Colonic mucosa (tissue), 4 donors: Measurements from ENCODE around the gene SIPA1L2. TPM values are rescaled to one million over a fixed set of nuclear protein-coding genes. Genes with fewer than 3 reads are reported as not detected.
A peak's percentile ranks its signal among the peaks of the same experiment; 100 is the strongest.

ENCODE experiments used
- DNase-seq: peaks from one replicate; pipeline ENCODE4 v3.0.0-alpha.2; 2020
- H3K27ac ChIP-seq: fragments of 200-600 bp; one replicate; pipeline ENCODE4 v1.8.0; 2021
- H3K27me3 ChIP-seq: fragments of 200-600 bp; one replicate; pipeline ENCODE4 v1.8.0; 2021
- H3K36me3 ChIP-seq: fragments of 200-600 bp; one replicate; pipeline ENCODE4 v1.8.0; 2021
- H3K4me1 ChIP-seq: fragments of 200-600 bp; one replicate; pipeline ENCODE4 v1.8.0; 2021; ENCODE audit warnings: mild to moderate bottlenecking
- H3K4me3 ChIP-seq: fragments of 200-600 bp; one replicate; pipeline ENCODE4 v1.8.0; 2021
- H3K9ac ChIP-seq, 2 donors: one replicate each; pipeline ENCODE4 v1.7.0; 2013; ENCODE audit warnings: control low read depth in 2 of 2, low read depth in 2 of 2, low read length in 2 of 2
- H3K9me3 ChIP-seq: fragments of 200-600 bp; one replicate; pipeline ENCODE4 v1.8.0; 2021
- CTCF ChIP-seq: fragments of 200-600 bp; IDR thresholded peaks from one replicate; pipeline ENCODE4 v1.8.0; 2022; ENCODE audit warnings: antibody characterized with exemption, mild to moderate bottlenecking
- intact Hi-C: fragments of 100-400 bp; cut with DNase I; formaldehyde crosslinking; loops from one replicate; pipeline ENCODE4 v1.14.1; 2022
- total RNA-seq, 2 donors: library from RNA; stranded (reverse); fragmentation: NEBNext Ultra II Directional in 1 of 2; extraction: Animal tissue kit (Norgen Biotek cat#: 25700) in 1 of 2; gene quantifications; one replicate each; pipeline ENCODE4 v1.2.1, GENCODE V29; 2021
- donor health status: healthy.
- donor health status: DM: no; HTN: no; CAD: no.
- donor health status: DM: no; HTN: no; CAD: no.

Gene SIPA1L2
- total RNA-seq, 2 donors from 2014 or later, result 53.6 to 64.4 TPM

GRCh38 chr1:232627645-232628334 lies 2.1 kb downstream of the SIPA1L2 start:
- intact Hi-C loops, result loop anchor here (10.0 kb wide), 1 partner anchor 73 kb away; no protein-coding TSS in a partner anchor
- peak overlapping the region; percentile 63 for H3K27ac ChIP-seq
- H3K4me1 ChIP-seq, result peaks cover 7% of the 10 kb centered on the region
- peak; percentile 52 for DNase-seq
- H3K9me3 ChIP-seq, result no peaks in the 10 kb centered on the region
- H3K36me3 ChIP-seq, result no peaks in the 10 kb centered on the region
- H3K27me3 ChIP-seq, result peaks cover 3% of the 10 kb centered on the region
- H3K4me3 ChIP-seq, result peak overlapping the region; percentile 86
- peak; percentile 49 for TF ChIP-seq CTCF
- H3K9ac ChIP-seq, result peak overlapping the region in 1 of 2 donors; percentile 74

DNA sequence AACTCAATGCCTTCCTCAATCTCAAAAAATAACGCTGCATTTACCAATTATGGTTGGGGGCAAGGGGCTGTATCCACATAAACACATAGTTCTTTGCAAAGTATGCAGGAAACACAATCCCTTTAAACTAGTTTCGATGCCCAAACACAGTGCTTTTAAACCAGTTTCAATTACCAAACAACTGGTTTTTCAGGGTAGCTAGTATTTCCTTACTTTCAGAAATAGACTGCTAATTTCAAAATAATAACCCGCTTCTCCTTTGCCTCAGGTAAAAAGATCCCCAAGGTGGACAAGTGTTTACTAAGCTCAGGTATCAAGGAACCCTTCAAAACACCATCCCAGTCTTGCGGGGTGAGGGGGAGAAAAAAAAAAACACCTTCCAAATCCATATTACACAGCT lies 2.8 kb downstream of the SIPA1L2 start:
- peak overlapping the region in 1 of 2 donors; percentile 74 for H3K9ac ChIP-seq
- H3K4me1 ChIP-seq, result peaks cover 7% of the 10 kb centered on the region
- TF ChIP-seq CTCF, result no peak

DNA sequence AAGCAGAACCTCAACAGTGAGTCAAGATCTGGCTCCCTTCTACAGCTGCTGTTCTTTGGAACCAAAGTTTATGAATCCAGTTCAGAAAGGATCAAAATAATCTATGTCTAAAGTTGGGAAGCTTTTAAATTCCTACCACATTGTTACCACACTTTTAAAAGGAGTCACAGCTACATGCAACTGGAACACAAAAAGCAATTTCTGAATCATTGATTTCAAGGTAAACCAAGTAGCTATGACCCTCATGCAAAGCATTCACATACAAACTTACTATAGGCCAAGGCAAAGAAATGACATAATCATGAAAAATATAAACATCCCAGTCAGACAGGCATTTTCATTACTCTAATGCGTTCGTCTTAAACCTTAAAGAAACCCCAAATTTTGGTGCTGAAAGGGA lies 3.5 kb downstream of the SIPA1L2 start:
- H3K9ac ChIP-seq, result peak overlapping the region in 1 of 2 donors; percentile 64
- no peaks in the 10 kb centered on the region for H3K36me3 ChIP-seq
- H3K4me3 ChIP-seq, result no peak overlapping the region
- DNase-seq, result no peak
- H3K4me1 ChIP-seq, result peaks cover 11% of the 10 kb centered on the region
- peaks cover 3% of the 10 kb centered on the region for H3K27me3 ChIP-seq
- H3K9me3 ChIP-seq, result no peaks in the 10 kb centered on the region
- intact Hi-C loops, result loop anchor here (10.0 kb wide), 1 partner anchor 72 kb away; no protein-coding TSS in a partner anchor
- TF ChIP-seq CTCF, result no peak
- no peak overlapping the region for H3K27ac ChIP-seq

More for the DNA sequence above, 2.8 kb downstream of the SIPA1L2 start:
- peaks cover 3% of the 10 kb centered on the region for H3K27me3 ChIP-seq
- no peaks in the 10 kb centered on the region for H3K9me3 ChIP-seq
- no peak overlapping the region for H3K27ac ChIP-seq
- peak overlapping the region; percentile 86 for H3K4me3 ChIP-seq
- intact Hi-C loops, result loop anchor here (10.0 kb wide), 1 partner anchor 72 kb away; no protein-coding TSS in a partner anchor
- no peaks in the 10 kb centered on the region for H3K36me3 ChIP-seq
- no peak for DNase-seq

GRCh38 chr1:232625319-232625868 lies 4.5 kb downstream of the SIPA1L2 start:
- DNase-seq, result no peak
- intact Hi-C loops, result loop anchor here (10.0 kb wide), 1 partner anchor 71 kb away; no protein-coding TSS in a partner anchor
- peaks cover 17% of the 10 kb centered on the region for H3K4me1 ChIP-seq
- no peak for TF ChIP-seq CTCF
- no peak overlapping the region for H3K4me3 ChIP-seq
- peak overlapping the region; percentile 48 for H3K27ac ChIP-seq
- H3K36me3 ChIP-seq, result no peaks in the 10 kb centered on the region
- H3K27me3 ChIP-seq, result peaks cover 3% of the 10 kb centered on the region
- H3K9me3 ChIP-seq, result no peaks in the 10 kb centered on the region
- peak overlapping the region in 1 of 2 donors; percentile 64 for H3K9ac ChIP-seq

- peak overlapping the region in 1 of 2 donors; percentile 64 for H3K9ac ChIP-seq
- DNase-seq, result no peak
- H3K4me3 ChIP-seq, result no peak overlapping the region
- no peak for TF ChIP-seq CTCF
- H3K9me3 ChIP-seq, result no peaks in the 10 kb centered on the region
- H3K4me1 ChIP-seq, result peaks cover 22% of the 10 kb centered on the region
- intact Hi-C loops, result loop anchor here (10.0 kb wide), 1 partner anchor 70 kb away; no protein-coding TSS in a partner anchor
- H3K27ac ChIP-seq, result peak overlapping the region; percentile 48
- H3K27me3 ChIP-seq, result peaks cover 3% of the 10 kb centered on the region
- H3K36me3 ChIP-seq, result no peaks in the 10 kb centered on the region
Observed at GRCh38 chr1:232624546-232625281, 5.2 kb downstream of the SIPA1L2 start.
